Activated CD8-positive, alpha-beta memory T cell treated with anti-CD3 and anti-CD28 coated beads, Interleukin-2, amount 50 U/mL, for 24 hours (primary cell): ENCODE data around the gene DDX39B.

Source experiments
- DNase-seq: peaks from one replicate; pipeline ENCODE4 v3.0.0-alpha.2; 2020; ENCODE audit errors: extremely low read depth

DDX39B gene

DNA sequence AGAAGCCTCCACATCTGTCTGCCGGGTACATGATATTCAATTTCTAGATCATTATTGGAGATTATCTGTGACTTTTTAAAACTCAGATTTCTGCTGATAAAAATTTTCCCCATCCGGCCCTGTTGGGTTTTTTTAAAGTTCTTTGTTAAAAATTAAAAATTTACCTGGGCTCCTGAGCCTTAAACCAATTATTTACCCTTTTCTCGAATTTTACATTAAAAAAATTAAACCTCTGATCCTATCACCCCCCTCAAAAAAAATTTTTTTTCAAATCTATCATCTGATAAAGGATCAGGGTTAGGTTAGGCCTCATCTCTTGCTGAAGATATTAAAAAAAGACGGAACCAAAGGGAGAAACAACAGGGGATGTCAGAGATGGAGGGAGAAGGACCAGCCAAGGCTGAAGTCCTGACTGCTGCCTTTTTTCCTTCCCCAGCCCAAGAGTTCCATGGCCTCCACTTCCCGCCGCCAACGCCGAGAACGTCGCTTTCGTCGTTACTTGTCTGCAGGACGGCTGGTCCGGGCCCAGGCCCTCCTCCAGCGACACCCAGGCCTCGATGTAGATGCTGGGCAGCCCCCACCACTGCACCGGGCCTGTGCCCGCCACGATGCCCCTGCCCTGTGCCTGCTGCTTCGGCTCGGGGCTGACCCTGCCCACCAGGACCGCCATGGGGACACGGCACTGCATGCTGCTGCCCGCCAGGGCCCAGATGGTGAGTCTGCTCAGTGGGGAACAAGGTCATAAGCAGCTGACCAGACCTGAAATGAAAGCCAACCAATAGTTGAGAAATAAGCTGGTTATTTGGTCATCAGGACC is 6.1 kb upstream of the DDX39B start:
- DNase-seq = no peak

DNA sequence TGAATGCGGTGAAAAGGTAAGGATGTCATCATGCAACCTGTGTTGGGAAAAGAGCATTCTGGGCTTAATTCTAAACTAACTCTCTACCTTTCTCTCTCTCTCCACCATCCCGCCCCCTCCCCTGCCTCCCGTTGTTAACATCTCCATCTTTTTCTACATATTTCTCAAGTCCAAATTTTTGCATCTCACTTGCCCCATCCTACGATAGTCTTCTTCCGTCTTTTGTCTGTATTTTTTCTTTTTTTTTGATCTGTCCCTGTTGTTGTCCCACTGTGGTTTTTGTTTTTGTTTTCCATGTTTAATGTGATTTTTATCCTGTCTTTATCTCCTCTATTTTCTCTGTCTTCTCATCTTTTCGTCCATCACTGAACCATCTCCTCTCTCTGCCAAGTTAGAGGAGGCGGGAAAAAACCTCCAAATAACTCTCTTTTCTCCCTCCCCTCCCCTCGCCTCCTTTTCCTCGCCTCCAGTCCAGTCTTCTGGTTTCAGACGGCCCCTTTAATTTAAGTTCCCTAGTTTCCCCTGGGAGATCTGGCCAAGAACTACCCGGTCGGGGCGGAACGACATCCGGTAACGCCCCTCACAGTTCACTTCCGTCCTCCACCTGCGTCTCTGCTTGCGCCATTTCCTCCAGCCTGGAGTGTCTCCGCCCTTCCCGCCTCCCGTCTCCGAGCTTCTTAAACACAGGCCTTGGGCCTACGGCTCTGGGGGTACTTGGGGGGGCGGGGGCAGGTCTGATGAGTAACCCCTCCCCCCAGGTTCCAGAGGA is 5.3 kb upstream of the DDX39B start, which contains the start of gene NFKBIL1:
TSS of gene NFKBIL1 (plus strand) at position 651 of the 769 bp plus-strand sequence. CDS start at position 738, 87 bp downstream.
- peak; percentile 84 for DNase-seq

DNA sequence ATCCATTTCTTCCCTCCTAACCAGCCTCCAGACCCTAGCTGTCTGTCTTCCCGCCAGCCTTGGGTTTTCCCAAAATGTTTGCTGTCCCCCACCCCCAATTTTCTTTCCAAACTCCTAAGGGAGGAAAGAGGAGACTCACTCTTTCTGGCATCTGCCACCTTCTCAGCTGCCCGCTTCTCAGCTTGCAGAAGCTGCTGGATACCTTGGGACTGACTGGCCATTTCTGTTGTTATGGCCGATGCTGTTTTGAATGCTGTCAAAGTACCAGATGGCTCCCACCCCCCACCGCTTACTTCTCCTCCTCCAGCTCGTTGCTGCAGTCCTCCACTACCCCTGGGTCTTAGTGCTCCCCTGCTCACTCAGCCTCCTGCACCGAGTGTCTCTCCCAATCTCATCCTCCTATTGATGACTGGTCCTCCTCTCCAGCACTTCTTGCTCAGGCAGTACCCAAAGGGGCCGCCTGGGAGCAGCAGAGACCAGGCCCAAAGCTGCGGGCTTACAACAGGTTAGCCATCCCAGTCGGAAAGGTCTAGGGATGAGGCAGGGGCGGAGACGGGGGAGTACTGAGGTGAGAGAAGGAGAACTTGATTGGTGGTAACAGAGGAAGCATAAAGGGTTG is 4.6 kb upstream of the DDX39B start, which contains the start of gene ATP6V1G2:
TSS of gene ATP6V1G2 (minus strand) at position 270 of the 619 bp plus-strand sequence. CDS start at position 221, 49 bp downstream.
- DNase-seq = peak; percentile 69

DNA sequence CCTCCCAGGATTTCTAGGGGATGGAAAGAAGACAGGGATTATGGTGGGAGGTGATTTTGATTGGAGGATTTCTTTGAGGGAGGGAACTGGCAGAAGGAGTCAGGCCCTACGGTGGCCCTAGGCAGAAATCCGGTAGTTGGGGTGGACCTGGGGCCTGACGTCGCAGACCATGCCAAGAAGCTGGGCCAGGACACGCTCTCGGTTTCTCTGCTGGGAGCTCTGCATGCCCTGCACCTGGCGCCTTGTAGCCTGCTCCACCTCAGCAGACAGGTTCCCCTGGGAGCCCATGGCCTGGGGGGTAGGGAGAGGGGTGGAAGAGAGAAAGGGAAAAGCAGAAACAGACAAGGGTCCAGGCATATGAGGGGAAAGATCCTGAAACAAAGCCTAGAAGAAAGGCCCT is 3.5 kb upstream of the DDX39B start:
- no peak for DNase-seq

DNA sequence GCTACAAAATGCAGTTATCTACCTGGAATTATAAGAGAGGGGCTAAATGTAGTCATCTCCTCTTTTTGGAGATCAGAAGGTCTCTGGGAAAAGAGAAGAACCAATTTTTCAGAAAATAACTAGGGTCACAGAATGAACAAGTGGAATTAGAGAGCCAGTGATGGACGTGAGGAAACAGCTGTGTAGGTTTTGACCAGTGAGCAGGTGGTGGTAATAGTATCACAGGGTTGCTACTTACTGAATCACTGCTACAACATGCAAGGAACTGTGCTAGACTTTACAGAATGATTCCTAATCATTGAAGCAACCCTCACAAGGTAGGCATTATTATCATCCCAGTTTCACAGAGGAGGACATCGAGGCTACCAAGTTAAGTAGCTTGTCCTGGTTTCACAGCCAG is 2.9 kb upstream of the DDX39B start:
- DNase-seq = no peak

DNA sequence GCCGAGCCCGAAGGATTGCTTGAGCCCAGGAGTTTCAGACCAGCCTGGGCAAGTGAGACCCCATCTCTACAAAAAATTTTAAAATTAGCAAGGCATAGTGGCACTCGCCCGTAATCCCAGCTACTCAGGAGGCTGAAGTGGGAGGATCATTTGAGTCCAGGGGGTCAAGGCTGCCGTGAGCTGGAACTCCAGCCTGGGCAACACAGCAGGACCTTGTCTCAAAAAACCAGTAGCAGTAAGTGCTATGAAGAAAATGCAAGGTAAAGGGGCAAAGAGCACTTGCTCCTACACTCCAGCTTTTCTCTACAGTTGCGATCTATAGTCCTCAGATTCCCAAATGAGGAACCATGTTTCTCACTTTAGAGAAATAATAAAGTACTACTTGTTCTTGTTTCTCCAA is 1.8 kb upstream of the DDX39B start:
- DNase-seq = no peak

DNA sequence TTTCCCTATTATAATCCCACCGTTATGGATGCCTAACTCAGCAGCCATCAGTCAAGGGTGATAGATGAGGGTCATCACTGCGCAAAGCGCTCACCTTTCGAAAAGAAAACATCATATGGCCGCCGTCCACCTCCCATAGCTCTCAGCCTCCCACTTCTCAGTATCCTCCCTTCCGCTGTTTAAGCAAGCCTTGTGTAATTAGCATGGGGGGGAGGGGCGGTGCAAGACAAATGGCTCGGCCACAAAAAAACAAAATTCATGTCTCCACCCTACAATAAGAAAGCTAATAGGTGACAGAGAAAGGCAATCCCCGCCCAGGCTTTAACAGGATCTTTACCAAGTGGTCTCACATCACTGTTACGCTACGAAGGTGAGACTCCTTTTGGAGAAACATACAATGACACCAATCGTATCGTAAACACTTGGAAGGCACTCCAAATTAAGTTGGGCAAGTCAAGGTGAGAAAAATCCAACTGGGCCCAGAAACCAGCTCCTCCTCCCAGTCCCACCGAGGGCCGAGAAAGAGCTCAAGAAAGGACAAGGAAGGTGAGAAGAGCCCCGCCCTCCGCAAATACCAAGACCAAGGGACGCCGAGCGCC is 645 bp downstream of the DDX39B start:
- DNase-seq = no peak

DNA sequence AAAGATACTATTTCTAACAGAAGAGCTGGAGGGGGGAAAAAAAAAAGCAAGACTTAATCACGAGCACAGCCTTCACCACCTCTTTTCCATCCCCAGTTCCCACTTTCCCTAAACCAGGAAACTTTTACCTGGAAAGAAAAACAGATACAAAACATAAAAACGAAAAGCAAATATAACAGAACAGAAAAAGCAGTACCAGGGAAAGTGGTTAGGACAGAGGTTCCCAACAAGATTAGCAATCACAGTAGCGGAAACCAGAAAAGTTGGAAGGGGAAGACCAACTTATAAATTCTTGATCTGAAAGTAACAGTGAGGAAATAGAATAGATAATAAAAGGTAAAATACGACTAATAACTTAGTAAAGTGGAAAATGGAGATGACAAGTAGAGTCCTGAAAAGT is 1.2 kb downstream of the DDX39B start:
- no peak for DNase-seq

DNA sequence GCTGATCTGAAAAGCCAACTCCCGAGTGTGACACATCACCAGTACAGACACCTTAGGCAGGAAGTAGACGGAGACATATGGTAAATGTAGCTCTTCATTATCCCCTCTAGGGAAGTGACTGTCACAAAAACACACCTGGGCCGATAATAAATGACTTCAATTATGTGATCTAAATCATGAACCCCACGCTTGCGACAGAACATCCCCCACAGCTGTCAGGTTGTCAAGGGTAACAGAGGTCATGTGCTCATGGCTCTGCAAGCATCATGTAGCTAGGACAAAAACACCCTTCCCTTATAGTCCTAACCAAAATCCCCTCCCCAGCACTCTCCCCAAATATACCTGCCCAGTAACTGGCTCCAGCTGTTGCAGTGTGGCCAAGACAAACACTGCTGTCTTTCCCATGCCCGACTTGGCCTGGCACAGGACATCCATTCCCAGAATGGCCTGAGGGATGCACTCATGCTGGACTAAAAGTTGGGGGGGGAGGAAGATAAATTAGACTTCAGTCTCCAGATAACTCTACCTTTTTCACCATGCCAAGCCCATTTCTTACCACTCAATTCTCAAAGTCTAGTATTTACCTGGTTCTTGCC is 2.9 kb downstream of the DDX39B start:
- DNase-seq = no peak

DNA sequence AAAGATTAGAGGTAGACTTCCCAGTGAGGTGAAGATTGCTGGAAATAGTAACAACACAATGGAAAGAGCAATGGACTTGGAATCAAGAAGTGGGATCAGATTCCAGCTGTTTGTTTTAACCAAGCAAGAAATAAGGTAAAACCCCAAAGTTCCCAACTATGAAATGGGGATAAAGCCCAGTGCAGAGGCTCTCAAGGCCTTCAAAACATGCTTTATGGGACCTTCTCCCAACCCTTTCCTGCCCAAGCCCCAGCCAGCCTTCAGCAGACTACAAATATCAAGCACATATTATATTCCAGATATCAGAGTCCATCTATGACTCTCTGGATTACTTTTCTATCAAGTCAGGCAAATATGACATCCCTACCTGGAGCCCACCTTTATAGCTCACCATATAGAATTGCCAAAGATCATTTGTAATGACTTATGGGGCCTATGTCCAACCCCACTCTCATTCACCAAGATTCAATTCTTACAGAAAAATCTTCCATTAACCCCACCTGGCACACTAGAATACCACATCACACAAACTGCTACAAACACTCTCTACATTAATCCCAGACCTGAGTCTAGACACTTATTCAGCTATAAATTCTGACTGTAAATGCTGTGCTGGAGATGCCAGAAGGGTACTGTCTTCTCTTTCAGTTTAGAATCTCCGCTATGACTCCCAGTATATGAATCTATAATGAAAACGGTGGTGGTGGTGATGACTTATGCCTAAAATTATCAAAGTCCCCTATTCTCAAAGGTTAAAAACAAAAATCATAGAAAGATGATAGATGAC is 6.1 kb downstream of the DDX39B start:
- DNase-seq = no peak

DNA sequence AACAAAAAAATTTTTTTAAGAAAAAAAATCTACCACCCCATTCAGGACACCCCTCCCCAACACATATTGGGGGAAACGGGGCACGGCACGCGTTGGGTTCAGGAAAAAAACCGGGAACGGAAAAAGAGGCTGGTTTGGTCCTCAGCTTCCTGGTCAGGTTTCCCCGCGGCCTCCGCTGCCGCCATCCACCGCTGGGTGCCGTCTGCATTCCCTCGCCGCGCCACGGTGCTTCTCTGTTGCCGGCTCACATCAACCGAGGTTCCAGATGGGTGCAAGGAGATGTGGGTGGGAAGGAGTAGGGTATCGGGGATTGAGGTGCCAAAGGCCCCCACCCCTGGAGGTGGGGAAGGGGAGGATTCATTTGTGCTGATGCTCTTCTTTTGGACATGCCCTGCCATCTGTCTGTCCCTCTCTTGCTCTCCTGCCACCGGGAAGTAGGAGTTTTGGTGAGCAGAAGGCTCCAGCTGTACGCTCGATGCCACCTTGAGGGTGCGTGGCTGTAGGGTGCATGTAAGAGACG is 7.2 kb downstream of the DDX39B start:
- no peak for DNase-seq

DNA sequence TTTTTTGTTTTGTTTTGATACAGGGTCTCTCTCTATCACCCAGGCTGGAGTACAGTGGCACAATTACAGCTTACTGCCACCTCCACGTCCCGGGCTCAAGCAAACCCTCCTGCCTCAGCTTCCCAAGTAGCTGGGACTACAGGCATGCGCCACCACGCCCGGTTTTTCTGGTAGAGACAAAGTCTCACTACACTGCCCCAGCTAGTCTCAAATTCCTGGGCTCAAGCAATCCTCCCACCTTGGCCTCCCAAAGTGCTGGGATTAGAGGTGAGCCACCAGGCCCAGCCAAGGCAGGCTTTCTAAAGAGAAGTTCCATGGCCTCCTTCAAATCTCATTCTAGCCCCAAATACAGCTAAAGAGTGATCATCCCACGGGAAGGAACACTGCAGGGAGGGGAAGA is 7.8 kb downstream of the DDX39B start:
- DNase-seq = no peak

DNA sequence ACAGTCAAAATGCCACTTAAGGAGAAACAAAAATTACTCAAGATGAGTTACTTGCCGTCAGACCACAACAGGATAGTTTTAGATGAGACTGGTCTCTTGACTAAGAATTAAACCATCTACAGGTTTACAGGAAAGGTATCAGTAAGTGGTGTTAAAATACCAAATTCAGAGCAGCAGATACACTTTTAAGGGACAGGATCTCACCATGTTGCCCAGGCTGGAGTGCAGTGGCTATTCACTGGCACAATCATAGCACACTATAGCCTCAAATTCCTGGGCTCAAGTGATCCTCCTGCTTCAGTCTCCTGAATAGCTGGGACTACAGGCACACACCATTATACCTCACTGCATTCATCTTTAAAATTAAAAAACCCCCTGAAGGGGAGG is 8.4 kb downstream of the DDX39B start:
- DNase-seq = no peak

DNA sequence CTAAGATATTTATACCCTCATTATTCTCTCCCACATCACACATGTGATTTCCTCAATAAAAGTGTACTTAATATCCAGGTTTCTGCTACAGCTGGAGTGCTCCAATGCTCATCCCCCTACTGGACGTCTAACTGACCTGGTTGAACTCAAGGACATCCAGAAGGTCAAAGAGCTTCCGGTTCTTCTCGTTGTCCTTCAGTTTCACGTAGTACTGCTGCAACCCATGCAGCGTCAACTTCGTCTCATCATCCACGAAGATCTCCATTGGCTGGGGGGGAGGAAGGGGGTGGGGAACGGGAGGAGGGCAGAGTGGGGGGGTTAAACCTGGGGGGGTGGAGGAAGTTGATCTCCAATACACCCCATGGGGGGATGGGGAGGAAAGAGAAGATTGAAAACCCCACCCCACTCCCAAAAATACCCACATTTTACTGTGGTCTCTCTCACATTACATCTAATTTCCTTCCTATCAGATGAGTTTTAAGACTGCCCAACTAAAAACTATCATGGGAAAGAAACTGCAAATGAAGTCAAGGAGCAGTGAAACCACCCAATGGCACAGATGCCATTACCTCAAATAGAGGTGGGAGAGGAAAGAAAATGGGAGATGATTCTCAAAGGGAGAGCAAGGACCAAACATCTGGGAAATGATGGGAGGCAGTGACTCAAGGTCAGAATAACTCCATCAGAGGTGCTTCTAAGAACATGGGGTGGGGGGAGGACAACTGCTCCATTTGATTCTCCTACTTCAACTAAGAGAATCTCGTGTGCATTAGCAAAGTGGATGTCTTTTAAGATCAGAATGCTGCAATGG is 9.0 kb downstream of the DDX39B start:
- DNase-seq = no peak

DNA sequence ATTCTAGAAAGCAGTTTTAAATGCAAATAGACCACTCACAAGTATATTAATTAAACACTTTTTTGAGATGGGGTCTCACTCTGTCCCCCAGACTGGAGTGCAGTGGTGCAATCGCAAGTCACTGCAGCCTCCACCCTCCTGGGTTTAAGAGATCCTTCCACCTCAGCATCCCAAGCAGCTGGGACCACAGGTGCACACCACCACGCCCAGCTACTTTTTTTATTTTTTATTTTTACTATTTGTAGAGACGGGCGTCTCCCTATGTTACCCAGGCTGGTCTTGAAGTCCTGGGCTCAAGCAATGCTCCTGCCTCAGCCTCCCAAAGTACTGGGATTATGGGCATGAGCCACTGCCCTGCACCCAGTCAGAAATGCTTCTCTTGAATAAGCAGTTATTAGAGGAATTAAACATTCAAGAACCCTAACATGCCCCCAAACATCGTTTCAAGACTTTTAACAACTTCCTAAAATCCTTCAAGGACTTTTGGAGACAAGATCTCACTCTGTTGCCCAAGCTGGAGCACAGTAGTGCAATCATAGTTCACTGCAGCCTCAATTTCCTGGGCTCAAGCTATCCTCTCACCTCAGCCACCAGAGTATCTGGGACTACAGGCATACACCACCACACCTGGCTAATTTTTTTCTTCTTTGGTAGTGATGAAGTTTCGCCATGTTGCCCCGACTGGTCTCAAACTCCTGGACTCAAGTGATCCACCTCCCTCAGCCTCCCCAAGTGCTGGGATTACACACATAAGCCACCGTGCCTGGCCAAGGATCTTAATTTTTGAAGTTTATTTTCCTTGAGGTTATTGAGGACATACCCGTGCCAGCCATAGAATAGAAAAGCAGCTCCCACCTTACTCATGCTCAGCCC is 9.8 kb downstream of the DDX39B start:
- no peak for DNase-seq

DNA sequence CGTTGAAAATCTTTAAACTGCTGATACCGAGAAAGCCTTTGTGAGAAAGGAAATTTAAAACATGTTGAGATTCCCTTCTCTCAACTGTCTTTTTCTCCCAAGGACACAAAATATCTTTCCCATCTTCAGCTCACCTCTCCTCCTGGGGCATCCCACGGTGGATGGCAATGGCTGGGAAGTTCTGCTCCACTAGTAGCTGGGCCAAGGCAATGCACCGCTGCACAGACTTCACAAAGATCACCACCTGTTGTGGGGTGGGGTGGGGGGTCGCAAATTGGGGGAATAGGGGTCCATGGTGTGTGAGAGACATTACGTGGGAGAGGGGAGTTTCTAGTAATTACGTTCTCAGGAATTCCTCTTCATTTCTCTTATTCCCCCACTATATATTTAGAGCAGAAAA is 10.6 kb downstream of the DDX39B start:
- DNase-seq = no peak

DNA sequence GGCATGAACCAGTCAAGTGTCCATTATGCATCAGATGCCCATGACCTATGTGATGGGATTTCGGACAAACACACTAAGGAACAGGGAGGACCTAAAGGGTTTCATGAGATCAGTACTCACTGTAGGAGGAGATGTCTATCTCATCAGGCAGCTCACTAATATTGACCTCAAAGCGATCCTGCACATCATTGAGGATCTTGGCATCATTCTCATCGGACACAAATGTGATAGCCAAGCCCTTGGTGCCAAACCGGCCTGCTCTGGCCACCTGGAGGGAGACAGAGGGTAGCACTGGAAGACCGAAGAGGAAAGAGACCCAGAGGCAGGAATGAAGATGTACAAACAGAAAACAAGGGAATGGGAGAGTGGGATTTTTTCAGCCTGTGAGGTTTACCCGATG is 11.1 kb downstream of the DDX39B start:
- no peak for DNase-seq

DNA sequence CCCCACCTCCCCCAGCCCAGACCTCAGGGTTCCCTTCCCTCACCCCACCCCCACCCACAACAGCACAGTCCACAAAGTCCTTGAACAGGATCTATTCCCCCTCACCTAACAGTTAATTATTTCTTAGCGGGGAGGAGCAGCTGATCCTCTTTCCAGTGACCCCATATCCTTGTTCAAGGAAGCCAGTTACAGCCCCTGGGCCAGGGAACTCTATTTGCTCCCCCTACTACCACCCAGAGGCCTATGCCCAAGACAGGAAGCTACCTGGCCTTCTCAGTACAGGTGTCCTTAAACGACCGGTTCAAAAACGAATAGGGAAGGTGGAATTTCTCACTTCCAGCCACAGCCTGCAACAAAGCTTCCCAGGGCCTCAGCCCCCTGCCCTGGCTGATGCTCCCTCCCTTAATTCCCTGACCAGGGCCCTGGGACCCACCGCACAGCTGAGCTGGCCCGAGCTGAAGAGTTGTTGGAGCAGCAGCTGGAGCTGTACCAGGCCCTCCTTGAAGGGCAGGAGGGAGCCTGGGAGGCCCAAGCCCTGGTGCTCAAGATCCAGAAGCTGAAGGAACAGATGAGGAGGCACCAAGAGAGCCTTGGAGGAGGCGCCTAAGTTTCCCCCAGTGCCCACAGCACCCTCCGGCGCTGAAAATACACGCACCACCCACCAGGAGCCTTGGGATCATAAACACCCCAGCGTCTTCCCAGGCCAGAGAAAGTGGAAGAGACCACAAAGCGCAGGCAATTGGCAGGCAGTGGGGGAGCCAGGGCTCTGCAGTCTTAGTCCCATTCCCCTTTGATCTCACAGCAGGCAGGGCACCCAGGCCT is 12.3 kb downstream of the DDX39B start:
- no peak for DNase-seq
